Hepatocyte (in vitro differentiated cells): ENCODE measurements around the gene MBNL1. TPM values are rescaled to one million over a fixed set of nuclear protein-coding genes. Genes with fewer than 3 reads are reported as not detected.

Source experiments
- DNase-seq: peaks from one replicate; pipeline ENCODE4 v3.0.0-alpha.2; 2016; ENCODE audit warnings: low spot score
- H2AFZ ChIP-seq: fragments of 200-600 bp; sonication (generic); 2 replicates; pipeline ENCODE4 v1.6.0; 2016; ENCODE audit warnings: antibody characterized with exemption, mild to moderate bottlenecking
- H3K27ac ChIP-seq: fragments of 200-600 bp; sonication (generic); 2 replicates; pipeline ENCODE4 v1.5.1; 2016; ENCODE audit warnings: mild to moderate bottlenecking
- H3K27me3 ChIP-seq: fragments of 200-600 bp; sonication (generic); 2 replicates; pipeline ENCODE4 v1.6.1; 2016
- H3K36me3 ChIP-seq: fragments of 200-600 bp; sonication (generic); replicated peaks from 2 replicates; pipeline ENCODE4 v1.5.1; 2016; ENCODE audit warnings: low read depth; ENCODE audit not compliant: insufficient read depth
- H3K4me1 ChIP-seq: fragments of 200-600 bp; sonication (generic); 2 replicates; pipeline ENCODE4 v1.5.1; 2016; ENCODE audit warnings: mild to moderate bottlenecking, moderate library complexity; ENCODE audit not compliant: insufficient read depth
- H3K4me2 ChIP-seq: fragments of 200-600 bp; sonication (generic); 2 replicates; pipeline ENCODE4 v1.6.0; 2016
- H3K4me3 ChIP-seq: fragments of 200-600 bp; sonication (generic); 2 replicates; pipeline ENCODE4 v1.5.1; 2016; ENCODE audit warnings: mild to moderate bottlenecking
- H3K79me2 ChIP-seq: fragments of 200-600 bp; sonication (generic); 2 replicates; pipeline ENCODE4 v1.6.0; 2017; ENCODE audit warnings: mild to moderate bottlenecking
- H3K9me2 ChIP-seq: fragments of 200-600 bp; sonication (generic); replicated peaks from 2 replicates; pipeline ENCODE4 v1.6.0; 2017; ENCODE audit warnings: mild to moderate bottlenecking; ENCODE audit not compliant: insufficient read depth
- H3K9me3 ChIP-seq: fragments of 200-600 bp; sonication (generic); 2 replicates; pipeline ENCODE4 v1.5.1; 2016; ENCODE audit warnings: low read depth, mild to moderate bottlenecking
- H4K20me1 ChIP-seq: fragments of 200-600 bp; sonication (generic); 2 replicates; pipeline ENCODE4 v1.6.0; 2016; ENCODE audit warnings: mild to moderate bottlenecking; ENCODE audit not compliant: insufficient read depth, poor library complexity, severe bottlenecking
- CTCF ChIP-seq: fragments of 200-600 bp; sonication (generic); IDR thresholded peaks from 2 replicates; pipeline ENCODE4 v1.5.1; 2016; ENCODE audit warnings: antibody characterized with exemption, mild to moderate bottlenecking; ENCODE audit not compliant: poor library complexity
- EZH2 ChIP-seq: fragments of 200-600 bp; sonication (generic); IDR thresholded peaks from 2 replicates; pipeline ENCODE4 v1.6.1; 2016; ENCODE audit warnings: antibody characterized with exemption, mild to moderate bottlenecking, borderline replicate concordance
- EZH2phosphoT487 ChIP-seq: fragments of 200-600 bp; sonication (generic); IDR thresholded peaks from one replicate; pipeline ENCODE4 v1.6.1; 2018; ENCODE audit warnings: antibody characterized with exemption, mild to moderate bottlenecking, low read depth, moderate library complexity; ENCODE audit not compliant: unreplicated experiment, severe bottlenecking
- WGBS: methylation state at CpG from one replicate; pipeline ENCODE4 v1.1.6; 2016; ENCODE audit warnings: low lambda C conversion rate; ENCODE audit errors: missing lambda C conversion rate; 5-methylcytosine and 5-hydroxymethylcytosine counted together
- polyA plus RNA-seq: library from polyadenylated mRNA; unstranded; fragments of >200 nt; fragmentation: Nextera tagmentation; extraction: Ambion mirVana; gene quantifications from 2 replicates; pipeline ENCODE4 v1.2.1, GENCODE V29; 2016
- total RNA-seq: library from RNA; depleted of rRNA; stranded (reverse); fragments of >200 nt; gene quantifications from 2 replicates; pipeline ENCODE4 v1.2.3, GENCODE V29; 2014

MBNL1 gene
- total and polyA plus RNA-seq, 2 experiments from 2014 or later, result 20.5 to 104 TPM

GRCh38 chr3:152452318-152452717, 183.6 kb downstream of the MBNL1 start:
- WGBS, result 92% methylated on average over 1 of the region's 1 CpG
- no peak for DNase-seq
- H3K79me2 ChIP-seq, result peaks cover 4% of the 10 kb centered on the region
- no peak overlapping the region for H3K4me3 ChIP-seq
- no peaks in the 10 kb centered on the region for H3K9me3 ChIP-seq
- H3K27me3 ChIP-seq, result no peaks in the 10 kb centered on the region
- H3K27ac ChIP-seq, result no peak overlapping the region
- no peak overlapping the region for H2AFZ ChIP-seq
- no peaks in the 10 kb centered on the region for H3K9me2 ChIP-seq
- H3K4me2 ChIP-seq, result no peak overlapping the region
- TF ChIP-seq EZH2, result no peak
- H3K4me1 ChIP-seq, result no peaks in the 10 kb centered on the region
- H3K36me3 ChIP-seq, result no peaks in the 10 kb centered on the region
- H4K20me1 ChIP-seq, result no peaks in the 10 kb centered on the region

GRCh38 chr3:152454076-152454875, 185.5 kb downstream of the MBNL1 start:
- Histone ChIP-seq H3K4me3 (no peak overlapping the region), H3K9me3 (no peaks in the 10 kb centered on the region), H3K27me3 (no peaks in the 10 kb centered on the region), H3K4me1 (no peaks in the 10 kb centered on the region), H3K36me3 (no peaks in the 10 kb centered on the region), H3K79me2 (peaks cover 2% of the 10 kb centered on the region), H3K27ac (no peak overlapping the region), H3K9me2 (no peaks in the 10 kb centered on the region), H2AFZ (no peak overlapping the region), H4K20me1 (no peaks in the 10 kb centered on the region), H3K4me2 (no peak overlapping the region)
- no peak for DNase-seq
- TF ChIP-seq EZH2, result no peak
- no peak for TF ChIP-seq EZH2phosphoT487
- TF ChIP-seq CTCF, result no peak
- 59% methylated on average over 6 of the region's 6 CpGs for WGBS

- Histone ChIP-seq H3K4me3 (no peak overlapping the region), H3K9me2 (no peaks in the 10 kb centered on the region), H4K20me1 (no peaks in the 10 kb centered on the region), H3K27me3 (no peaks in the 10 kb centered on the region), H2AFZ (no peak overlapping the region), H3K79me2 (no peaks in the 10 kb centered on the region), H3K27ac (no peak overlapping the region), H3K4me1 (no peaks in the 10 kb centered on the region), H3K4me2 (no peak overlapping the region), H3K9me3 (no peaks in the 10 kb centered on the region), H3K36me3 (no peaks in the 10 kb centered on the region)
- DNase-seq, result no peak
- WGBS, result 97% methylated on average over 8 of the region's 8 CpGs
- no peak for TF ChIP-seq CTCF
- TF ChIP-seq EZH2phosphoT487, result no peak
- TF ChIP-seq EZH2, result no peak
These were observed 187.3 kb downstream of the MBNL1 start for GRCh38 chr3:152455989-152456388.

- Histone ChIP-seq H3K9me3 (no peaks in the 10 kb centered on the region), H3K4me1 (no peaks in the 10 kb centered on the region), H3K36me3 (no peaks in the 10 kb centered on the region), H3K9me2 (no peaks in the 10 kb centered on the region), H4K20me1 (no peaks in the 10 kb centered on the region), H3K4me3 (no peak overlapping the region), H2AFZ (no peak overlapping the region), H3K27ac (no peak overlapping the region), H3K27me3 (no peaks in the 10 kb centered on the region), H3K79me2 (no peaks in the 10 kb centered on the region), H3K4me2 (no peak overlapping the region)
- WGBS, result 87% methylated on average over 7 of the region's 7 CpGs
- TF ChIP-seq EZH2phosphoT487, result no peak
- no peak for DNase-seq
These were observed 189.0 kb downstream of the MBNL1 start for GRCh38 chr3:152457500-152458375.
